AG10803 (cell line): ENCODE results near the gene CPNE5.
"Not testable (repeated sequence)": the region's sequence is repeated elsewhere in the genome, so short reads cannot be mapped to it uniquely, and the experiment has no call there.

Experiments used
- DNase-seq: peaks from one replicate; pipeline ENCODE4 v3.0.0; 2010; ENCODE audit warnings: low read depth
- H3K4me3 ChIP-seq: 2 replicates; pipeline ENCODE4 v1.5.1; 2011; ENCODE audit warnings: mild to moderate bottlenecking, low read length, control low read depth
- TF ChIP-seq, protein P1 (sequence below): conservative IDR thresholded peaks from 2 replicates; pipeline ENCODE4 v1.5.1; 2011; ENCODE audit warnings: mild to moderate bottlenecking, low read length, control low read depth, inconsistent platforms

CPNE5 gene

GRCh38 chr6:36813526-36813925, 25.7 kb downstream of the CPNE5 start:
- no peak for DNase-seq
- TF ChIP-seq, protein P1, sequence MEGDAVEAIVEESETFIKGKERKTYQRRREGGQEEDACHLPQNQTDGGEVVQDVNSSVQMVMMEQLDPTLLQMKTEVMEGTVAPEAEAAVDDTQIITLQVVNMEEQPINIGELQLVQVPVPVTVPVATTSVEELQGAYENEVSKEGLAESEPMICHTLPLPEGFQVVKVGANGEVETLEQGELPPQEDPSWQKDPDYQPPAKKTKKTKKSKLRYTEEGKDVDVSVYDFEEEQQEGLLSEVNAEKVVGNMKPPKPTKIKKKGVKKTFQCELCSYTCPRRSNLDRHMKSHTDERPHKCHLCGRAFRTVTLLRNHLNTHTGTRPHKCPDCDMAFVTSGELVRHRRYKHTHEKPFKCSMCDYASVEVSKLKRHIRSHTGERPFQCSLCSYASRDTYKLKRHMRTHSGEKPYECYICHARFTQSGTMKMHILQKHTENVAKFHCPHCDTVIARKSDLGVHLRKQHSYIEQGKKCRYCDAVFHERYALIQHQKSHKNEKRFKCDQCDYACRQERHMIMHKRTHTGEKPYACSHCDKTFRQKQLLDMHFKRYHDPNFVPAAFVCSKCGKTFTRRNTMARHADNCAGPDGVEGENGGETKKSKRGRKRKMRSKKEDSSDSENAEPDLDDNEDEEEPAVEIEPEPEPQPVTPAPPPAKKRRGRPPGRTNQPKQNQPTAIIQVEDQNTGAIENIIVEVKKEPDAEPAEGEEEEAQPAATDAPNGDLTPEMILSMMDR, result no peak
- no peak overlapping the region for H3K4me3 ChIP-seq

DNA sequence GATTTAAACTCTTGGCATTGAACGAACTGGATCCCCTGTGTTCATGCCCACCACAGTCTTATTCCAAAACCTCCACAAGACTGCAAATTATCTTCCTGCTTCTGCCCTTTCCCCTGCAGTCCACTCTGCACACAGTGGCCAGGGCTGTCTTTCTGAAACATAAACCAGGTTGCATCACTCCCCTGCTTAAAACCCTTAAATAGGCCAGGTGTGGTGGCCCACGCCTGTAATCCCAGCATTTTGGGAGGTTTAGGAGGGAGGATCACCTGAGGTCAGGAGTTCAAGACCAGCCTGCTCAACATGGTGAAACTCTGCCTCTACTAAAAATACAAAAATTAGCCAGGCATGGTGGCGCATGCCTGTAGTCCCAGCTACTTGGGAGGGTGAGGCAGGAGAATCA, 26.2 kb downstream of the CPNE5 start:
- H3K4me3 ChIP-seq, DNase-seq: not testable (repeated sequence)

DNA sequence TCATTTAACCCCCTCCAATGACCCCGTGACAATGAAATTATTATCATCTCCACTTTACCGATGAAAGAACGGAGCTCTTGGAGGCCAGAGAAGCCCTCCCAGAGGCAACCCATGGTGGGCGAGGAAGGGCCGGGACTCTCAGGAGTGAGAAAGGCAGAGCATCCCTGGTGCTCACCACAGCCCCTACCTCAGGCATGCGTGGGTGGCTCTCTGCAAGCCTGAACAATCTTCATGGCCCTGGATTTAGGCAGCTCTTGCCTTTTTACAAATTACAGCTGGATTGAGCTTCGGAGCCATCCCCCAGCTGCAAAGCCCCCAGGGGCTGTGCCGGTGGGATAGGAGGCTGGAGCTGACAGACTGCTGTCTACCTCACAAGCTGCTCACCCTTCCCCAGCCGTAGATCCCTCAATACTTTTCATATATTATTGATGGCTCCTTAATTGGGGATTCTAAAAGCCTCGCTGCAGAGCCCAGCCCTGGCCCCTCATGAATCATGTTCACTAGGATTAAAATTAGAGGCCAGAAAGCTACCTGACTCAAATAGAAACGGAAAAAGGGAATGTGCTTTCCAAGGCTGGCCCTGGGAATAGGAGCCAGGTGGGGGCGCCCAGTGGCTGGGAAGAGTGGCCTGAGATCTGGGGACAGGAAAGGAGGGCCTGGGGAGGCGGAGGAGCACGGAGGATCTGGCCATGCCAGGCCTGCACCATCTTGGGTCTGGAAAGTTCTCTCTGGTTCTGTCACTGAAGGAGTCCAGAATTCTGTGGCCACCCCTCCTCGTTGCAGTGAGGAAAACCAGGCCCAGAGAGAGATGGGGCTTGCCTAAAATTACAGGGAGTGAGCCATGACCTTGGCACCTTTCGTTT, 29.1 kb downstream of the CPNE5 start:
- TF ChIP-seq, protein P1, result no peak
- H3K4me3 ChIP-seq, result no peak overlapping the region
- DNase-seq, result no peak

DNA sequence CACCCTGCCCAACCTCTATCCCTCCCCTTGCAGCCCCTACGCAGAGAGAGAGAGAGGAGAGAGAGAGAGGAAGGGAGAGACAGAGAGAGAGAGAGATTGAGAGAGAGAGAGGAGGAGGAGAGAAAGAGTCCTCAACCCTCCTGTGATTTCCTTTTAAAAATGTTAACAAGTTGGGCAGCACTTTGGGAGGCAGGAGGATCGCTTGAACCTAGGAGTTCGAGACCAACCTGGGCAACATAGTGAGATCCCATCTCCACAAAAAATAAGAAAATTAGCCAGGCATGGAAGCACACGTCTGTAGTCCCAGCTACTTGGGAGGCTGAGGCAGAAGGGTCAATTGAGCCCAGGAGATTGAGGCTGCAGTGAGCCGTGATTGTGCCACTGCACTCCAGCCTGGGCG, 30.1 kb downstream of the CPNE5 start:
- H3K4me3 ChIP-seq, result no peak overlapping the region
- TF ChIP-seq, protein P1, result no peak

GRCh38 chr6:36808634-36809033, 30.6 kb downstream of the CPNE5 start:
- no peak for DNase-seq
- no peak overlapping the region for H3K4me3 ChIP-seq
- TF ChIP-seq, protein P1, result no peak

More for the DNA sequence above, 30.1 kb downstream of the CPNE5 start:
- no peak for DNase-seq

DNA sequence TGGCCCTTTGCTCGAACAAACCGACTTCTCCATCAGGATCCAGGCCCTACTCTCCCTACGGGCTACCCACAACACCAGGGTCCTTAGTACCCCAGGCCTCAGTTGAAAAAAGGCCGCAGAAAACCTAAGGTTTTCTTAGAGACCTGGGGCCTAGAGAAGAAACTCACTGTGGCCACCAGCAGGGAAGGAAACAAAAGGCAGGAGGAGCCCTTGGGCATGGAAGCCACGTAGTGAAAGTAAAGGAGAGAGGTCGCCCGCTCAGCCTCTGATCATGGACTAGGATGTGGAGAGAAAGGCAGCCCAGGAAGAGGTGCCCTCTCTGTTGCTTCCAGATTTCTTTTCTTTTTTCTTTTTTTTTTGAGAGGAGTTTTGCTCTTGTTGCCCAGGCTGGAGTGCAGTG, 31.5 kb downstream of the CPNE5 start:
- DNase-seq, result no peak
- TF ChIP-seq, protein P1, result no peak
- H3K4me3 ChIP-seq, result no peak overlapping the region

DNA sequence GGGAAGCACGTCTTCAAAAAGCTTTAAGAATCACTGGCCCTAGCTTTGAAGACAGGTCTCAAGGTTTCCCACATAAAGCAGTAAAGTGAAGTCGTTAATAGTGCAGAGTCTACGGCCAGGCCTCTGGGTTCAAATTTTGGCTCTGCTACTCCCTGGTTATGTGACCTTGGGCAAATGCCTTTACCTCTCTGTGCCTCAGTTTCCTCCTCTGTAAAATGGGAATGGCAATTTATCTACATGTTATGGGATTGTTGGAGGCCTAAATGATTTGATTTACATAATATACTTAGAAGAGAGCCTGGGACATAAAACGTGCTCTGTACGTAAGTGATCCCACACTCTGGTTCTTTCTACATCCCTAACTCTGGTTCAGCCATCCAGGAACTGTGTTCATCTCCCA, 32.1 kb downstream of the CPNE5 start:
- TF ChIP-seq, protein P1, result no peak
- no peak overlapping the region for H3K4me3 ChIP-seq
- DNase-seq, result no peak
